AG04450 (cell line): ENCODE measurements around the gene MSI2. TPM values are rescaled to one million over a fixed set of nuclear protein-coding genes. Genes with fewer than 3 reads are reported as not detected.

Source experiments
- CTCF ChIA-PET: fragments of 300-600, 350-600 bp; formaldehyde crosslinking; extraction: SDS; loops from one replicate; lab custom pipeline; 2022; ENCODE audit warnings: antibody characterized with exemption, inconsistent platforms; lab: Charles Lee
- POLR2A ChIA-PET: fragments of 350-600 bp; formaldehyde crosslinking; extraction: SDS; loops from one replicate; lab custom pipeline; 2021; ENCODE audit warnings: antibody characterized with exemption, inconsistent platforms; lab: Yijun Ruan, JAX
- DNase-seq: peaks from one replicate; pipeline ENCODE4 v3.0.0-alpha.2; 2011; ENCODE audit warnings: low read depth, low spot score
- H3K27ac ChIP-seq: one replicate; pipeline ENCODE4 v1.5.1; 2012; ENCODE audit warnings: low read depth, low read length, control low read depth
- H3K27me3 ChIP-seq: one replicate; pipeline ENCODE4 v1.6.0; 2012; ENCODE audit warnings: low read length; ENCODE audit not compliant: control insufficient read depth, insufficient read depth
- H3K4me3 ChIP-seq: 2 replicates; pipeline ENCODE4 v1.5.1; 2011; ENCODE audit warnings: mild to moderate bottlenecking, low read depth, low read length, control low read depth
- H3K9me3 ChIP-seq: 2 replicates; pipeline ENCODE4 v1.5.1; 2012; ENCODE audit warnings: low read length; ENCODE audit not compliant: control insufficient read depth, insufficient read depth
- CTCF ChIP-seq: IDR thresholded peaks from 2 replicates; pipeline ENCODE4 v1.5.1; 2011; ENCODE audit warnings: low read depth, low read length, control low read depth, inconsistent platforms
- polyA plus RNA-seq: library from polyadenylated mRNA; depleted of rRNA; stranded (reverse); fragments of >200 nt; gene quantifications from 2 replicates; pipeline ENCODE4 v1.2.3, GENCODE V29; 2011

MSI2 gene
- polyA plus RNA-seq, 1 experiment, result 26.2 TPM

GRCh38 chr17:57665696-57666095 is 409.4 kb downstream of the MSI2 start:
- no peak overlapping the region for H3K27ac ChIP-seq
- no peaks in the 10 kb centered on the region for H3K27me3 ChIP-seq
- no peak for DNase-seq
- H3K9me3 ChIP-seq, result no peaks in the 10 kb centered on the region
- CTCF ChIA-PET, result interaction anchor here (0.6 to 8.0 kb wide), 5 partner anchors 68 to 1046 kb away, joined by 3 to 53 read pairs (median 3); no protein-coding TSS in a partner anchor
- POLR2A ChIA-PET, result no interaction called here
- TF ChIP-seq CTCF, result no peak
- no peak overlapping the region for H3K4me3 ChIP-seq

GRCh38 chr17:57666201-57666870 is 410.0 kb downstream of the MSI2 start:
- TF ChIP-seq CTCF, result no peak
- H3K9me3 ChIP-seq, result no peaks in the 10 kb centered on the region
- ChIA-PET POLR2A (no interaction called here), CTCF (interaction anchor here (7.3 to 8.0 kb wide), 2 partner anchors 68 to 423 kb away, joined by 37 to 53 read pairs; no protein-coding TSS in a partner anchor)
- DNase-seq, result no peak
- no peaks in the 10 kb centered on the region for H3K27me3 ChIP-seq
- H3K4me3 ChIP-seq, result no peak overlapping the region
- no peak overlapping the region for H3K27ac ChIP-seq

- no peak for DNase-seq
- Histone ChIP-seq H3K9me3 (no peaks in the 10 kb centered on the region), H3K27ac (no peak overlapping the region), H3K27me3 (no peaks in the 10 kb centered on the region), H3K4me3 (no peak overlapping the region)
- TF ChIP-seq CTCF, result no peak
- ChIA-PET POLR2A (no interaction called here), CTCF (interaction anchor here (7.3 to 8.0 kb wide), 2 partner anchors 69 to 423 kb away, joined by 37 to 53 read pairs; no protein-coding TSS in a partner anchor)
Observed at GRCh38 chr17:57666946-57667345, 410.6 kb downstream of the MSI2 start.

- Histone ChIP-seq H3K9me3 (no peaks in the 10 kb centered on the region), H3K4me3 (no peak overlapping the region), H3K27me3 (no peaks in the 10 kb centered on the region), H3K27ac (no peak overlapping the region)
- POLR2A ChIA-PET, result no interaction called here
- no peak for DNase-seq
- no peak for TF ChIP-seq CTCF
- CTCF ChIA-PET, result interaction anchor here (7.3 kb wide), 1 partner anchor 69 kb away, joined by 37 read pairs; no protein-coding TSS in a partner anchor
Observed at GRCh38 chr17:57667461-57667923, 411.2 kb downstream of the MSI2 start.

GRCh38 chr17:57668332-57668731 is 412.0 kb downstream of the MSI2 start:
- Histone ChIP-seq H3K4me3 (no peak overlapping the region), H3K27ac (no peak overlapping the region), H3K27me3 (no peaks in the 10 kb centered on the region), H3K9me3 (no peaks in the 10 kb centered on the region)
- ChIA-PET CTCF (interaction anchor here (0.7 kb wide), 2 partner anchors 70 to 424 kb away, joined by 4 read pairs; no protein-coding TSS in a partner anchor), POLR2A (no interaction called here)
- TF ChIP-seq CTCF, result no peak
- DNase-seq, result no peak
